Testis (tissue), 2 donors: Measurements from ENCODE around the gene LPIN1.

Experiments used
- CTCF ChIP-seq, 3 experiments: fragments of 450-650 bp in 2 of 3; fragments of 200-600 bp in 1 of 3; sonication (generic) in 1 of 3; IDR thresholded peaks; one replicate each; pipeline ENCODE4 v1.5.1; 2016 to 2019; ENCODE audit warnings: antibody characterized with exemption in 3 of 3, mild to moderate bottlenecking in 2 of 3, moderate library complexity in 1 of 3
- POLR2A ChIP-seq: fragments of 450-650 bp; IDR thresholded peaks from one replicate; pipeline ENCODE4 v1.6.1; 2017; ENCODE audit warnings: antibody characterized with exemption, mild to moderate bottlenecking, moderate library complexity

- TF ChIP-seq CTCF (IDR thresholded peaks at IDR 0.05) (no peak), POLR2A (no peak)
Measured at GRCh38 chr2:11748861-11749645, 2.6 kb downstream of the LPIN1 start.
